Stimulated activated CD8-positive, alpha-beta memory T cell treated with anti-CD3 and anti-CD28 coated beads, Interleukin-12 subunit alpha, Interleukin-12 subunit beta, amount 100 ng/mL, for 24 hours (primary cell): Measurements from ENCODE around the gene CNTN4.

Experiments used
- DNase-seq: peaks from one replicate; pipeline ENCODE4 v3.0.0-alpha.2; 2020; ENCODE audit errors: extremely low read depth

CNTN4 gene

DNA sequence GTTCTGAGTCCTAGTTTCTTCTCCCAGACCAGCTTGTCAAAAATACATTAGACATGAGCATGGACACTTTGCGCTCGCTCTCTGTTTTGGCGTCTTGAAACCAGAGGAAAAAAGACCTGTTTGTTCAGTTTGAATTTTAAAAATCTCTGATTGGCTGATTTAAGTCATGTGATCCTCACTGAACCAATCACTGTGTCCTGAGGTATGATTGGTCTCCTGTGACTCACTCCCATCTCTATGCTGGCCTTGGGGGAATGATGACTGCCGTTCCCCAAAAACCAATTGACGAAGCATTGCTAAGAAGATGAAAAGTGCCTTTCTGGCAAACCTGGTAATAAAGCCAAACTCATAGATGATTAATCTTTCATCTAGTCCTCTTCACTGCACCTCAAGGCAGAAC is 755.0 kb downstream of the CNTN4 start:
- DNase-seq = no peak

DNA sequence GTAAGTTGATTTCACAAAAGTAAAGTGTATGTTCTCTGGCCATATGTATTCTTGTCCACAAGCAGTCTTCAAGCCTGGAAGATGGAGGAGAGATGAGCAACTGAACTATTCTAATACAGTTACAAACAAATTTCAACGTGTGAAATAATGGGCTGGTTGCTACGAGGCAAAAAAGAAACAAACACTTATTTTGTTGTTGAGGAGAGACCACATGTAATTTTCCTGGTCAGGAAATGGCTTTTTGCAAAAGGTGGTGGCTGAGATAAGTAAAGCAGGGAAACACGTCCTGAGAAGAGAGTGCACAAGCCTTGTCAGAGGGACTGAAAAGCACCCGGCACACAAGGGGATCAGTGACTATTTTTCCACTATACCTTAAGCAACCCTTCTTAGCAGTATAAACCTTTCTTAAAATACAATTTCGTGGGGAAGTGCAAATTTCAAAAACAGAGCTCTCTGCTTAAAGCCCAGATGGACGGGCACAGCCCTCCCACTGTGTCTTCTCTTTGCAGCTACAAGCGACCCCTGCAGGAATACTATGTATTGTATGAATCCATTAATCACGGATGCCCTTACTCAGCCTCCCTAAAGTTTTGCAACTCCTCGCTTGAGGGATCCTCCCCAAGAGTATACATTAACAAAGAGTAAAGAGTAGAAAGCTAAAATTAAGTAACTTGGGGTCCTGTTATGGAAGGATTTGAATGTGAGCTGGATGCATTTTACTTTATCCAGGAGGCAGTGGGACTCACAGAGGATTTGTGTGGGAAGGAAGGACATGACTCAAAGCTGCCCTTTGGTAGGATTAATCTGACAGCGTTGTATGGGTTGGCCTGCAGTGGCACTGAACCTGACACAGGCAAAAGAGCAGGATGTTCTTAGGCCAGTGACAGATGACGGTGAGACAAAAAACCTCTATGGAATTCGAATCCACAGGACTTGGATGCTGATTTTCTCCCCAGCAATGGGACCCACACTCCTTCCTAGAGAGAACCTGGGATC is 757.8 kb downstream of the CNTN4 start:
- no peak for DNase-seq

DNA sequence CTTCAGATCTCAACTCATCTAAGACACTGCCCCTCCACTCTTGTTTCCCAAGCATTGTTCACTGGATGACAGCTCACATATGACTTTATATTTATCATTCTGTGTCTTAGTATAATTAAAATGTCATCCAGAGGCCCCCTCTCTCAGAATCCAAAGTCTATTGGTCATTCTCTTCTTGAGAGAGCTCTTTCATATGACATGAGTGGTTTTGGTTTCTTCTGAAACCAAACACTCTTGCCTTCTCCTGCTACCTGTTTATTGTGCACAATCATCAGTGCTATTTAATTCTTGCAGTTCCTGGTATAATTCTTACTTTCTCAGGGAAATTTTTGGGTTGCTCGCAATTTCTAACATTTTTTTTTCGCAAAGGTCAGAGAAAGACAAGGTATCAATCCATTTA is 762.0 kb downstream of the CNTN4 start:
- no peak for DNase-seq

DNA sequence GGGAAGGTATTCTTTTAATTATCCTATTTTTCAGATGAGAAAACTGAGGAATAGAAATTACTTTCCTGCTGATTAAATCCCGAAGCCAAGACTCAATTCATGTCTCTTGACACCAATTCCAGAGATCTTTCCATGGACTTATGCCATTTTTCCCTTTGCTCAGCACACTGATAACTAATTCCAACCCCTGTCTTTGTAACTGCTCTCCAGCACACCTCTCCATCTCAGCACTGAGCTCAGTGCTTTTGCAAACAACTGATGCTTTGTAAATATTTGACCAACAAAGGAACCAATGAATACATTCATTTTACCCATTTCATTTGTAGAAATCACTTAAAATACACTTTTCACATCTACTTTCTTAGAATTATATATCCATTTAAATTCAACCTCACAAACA is 762.5 kb downstream of the CNTN4 start:
- DNase-seq = no peak

DNA sequence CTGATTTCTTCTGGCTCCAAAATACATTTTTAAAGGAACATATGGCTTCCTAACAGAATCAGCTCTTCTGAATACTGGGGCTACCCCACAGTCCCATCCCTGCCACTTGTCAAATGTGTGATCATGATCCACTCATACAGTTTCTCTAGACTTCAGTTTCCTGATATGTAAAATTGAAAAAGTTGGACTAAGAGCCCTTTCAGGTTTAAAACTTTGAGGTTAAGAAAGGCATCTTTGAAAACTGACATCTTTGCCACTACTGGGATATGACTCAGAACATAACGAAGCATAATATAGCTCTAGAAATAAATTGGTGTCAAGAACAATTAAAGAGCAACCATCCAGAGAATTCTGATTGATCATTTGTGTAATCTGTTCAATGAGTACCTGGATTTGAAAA is 763.3 kb downstream of the CNTN4 start:
- DNase-seq = no peak

DNA sequence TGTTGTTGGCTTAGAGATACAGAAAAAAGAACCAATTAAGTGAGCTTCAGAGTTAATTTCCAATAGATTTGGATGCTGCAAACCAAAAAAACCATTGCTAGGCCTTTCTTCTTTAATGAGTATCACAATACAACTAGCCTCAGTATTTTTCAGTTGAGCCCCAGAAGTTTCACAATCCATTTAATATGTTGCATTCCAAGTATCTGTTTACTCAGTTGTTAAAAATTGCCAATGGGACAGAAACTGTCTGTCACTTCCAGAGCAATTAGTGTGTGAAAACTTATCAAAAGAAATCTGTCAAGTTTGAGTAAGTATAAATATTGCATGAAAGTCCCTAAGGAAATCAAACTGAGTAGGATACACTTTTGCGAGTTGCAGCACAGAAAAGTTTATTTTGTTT is 763.7 kb downstream of the CNTN4 start:
- no peak for DNase-seq

DNA sequence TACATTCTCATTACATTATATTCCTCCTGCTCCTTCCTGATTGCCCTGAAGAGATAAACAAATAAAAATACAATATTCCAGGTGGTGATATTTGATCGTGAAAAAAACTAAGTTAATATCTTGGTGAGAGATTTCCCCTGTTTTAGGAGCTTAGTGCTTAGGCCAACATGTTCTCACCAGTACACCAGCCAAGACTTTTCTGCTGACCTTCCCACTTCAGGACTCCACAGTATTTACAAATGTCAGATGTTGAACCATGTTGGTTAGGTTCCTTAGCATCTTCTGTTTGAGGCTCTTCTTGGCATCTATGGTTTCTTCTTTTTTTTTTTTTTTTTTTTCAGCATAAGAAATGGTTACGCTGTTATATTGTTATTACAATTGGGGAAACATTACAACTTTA is 764.5 kb downstream of the CNTN4 start:
- DNase-seq = no peak

DNA sequence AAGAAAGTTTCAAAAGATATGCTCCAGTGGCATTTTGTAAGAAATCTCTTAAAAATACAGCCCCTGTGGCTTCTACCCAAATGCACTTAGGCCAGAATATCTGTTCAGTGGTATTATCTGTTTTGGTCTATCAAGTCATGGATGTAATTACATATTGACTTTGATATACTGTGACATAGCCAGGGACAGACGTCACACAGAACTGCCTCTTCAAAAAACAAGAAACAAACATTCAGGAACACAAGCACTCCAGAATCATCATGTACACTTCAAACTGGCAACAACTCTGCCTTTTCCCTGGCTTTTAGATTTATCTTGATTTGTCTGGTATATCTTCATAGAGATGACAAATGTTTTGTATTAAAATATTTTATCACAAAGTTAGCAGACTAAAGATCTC is 771.2 kb downstream of the CNTN4 start:
- no peak for DNase-seq

DNA sequence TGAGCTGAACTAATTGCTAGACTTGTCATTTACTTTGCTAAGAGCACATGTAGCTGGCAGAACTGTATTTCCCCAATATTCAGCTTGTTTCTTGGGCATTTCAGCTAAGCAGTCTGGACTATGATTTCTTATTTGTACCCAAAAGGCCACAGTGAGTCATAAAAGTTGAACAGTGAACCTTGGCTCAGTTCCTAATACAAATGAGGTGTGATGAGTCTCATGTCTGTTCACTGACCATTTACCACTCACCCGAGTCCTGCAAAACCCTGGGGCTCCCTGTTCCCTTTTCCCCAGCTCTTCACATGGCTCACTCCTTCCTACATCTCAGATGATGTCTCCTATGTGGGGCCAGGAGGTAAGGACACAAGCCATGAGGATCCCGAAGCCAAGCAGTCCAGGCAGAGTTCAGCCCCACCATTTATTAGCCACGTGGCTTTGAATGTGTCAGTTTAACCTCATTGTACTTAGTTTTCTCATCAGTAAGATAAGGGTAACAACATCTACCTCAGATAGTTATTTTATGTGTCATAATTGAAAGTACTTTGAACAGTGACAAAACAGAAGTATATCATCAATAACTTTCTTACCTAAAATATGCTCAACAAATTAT is 772.2 kb downstream of the CNTN4 start:
- no peak for DNase-seq

DNA sequence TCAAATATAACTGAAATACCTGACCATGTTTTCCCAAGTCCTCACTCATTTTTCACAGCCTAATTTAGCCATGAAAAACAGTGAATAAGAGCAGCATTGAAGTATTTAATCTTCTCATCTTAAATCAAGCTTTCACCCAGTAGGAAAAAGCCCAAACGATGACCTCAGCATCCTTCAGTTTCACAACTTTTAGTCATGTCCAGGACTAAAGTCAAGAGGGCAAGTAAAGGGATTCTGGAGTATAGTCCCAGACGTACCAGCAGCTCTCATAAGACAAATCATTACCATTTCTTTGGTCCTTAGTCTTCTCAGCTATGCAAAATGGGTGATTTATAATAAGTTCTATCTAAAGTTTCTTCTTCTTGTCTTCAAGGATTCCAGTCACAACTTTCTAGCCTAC is 774.2 kb downstream of the CNTN4 start:
- DNase-seq = no peak

DNA sequence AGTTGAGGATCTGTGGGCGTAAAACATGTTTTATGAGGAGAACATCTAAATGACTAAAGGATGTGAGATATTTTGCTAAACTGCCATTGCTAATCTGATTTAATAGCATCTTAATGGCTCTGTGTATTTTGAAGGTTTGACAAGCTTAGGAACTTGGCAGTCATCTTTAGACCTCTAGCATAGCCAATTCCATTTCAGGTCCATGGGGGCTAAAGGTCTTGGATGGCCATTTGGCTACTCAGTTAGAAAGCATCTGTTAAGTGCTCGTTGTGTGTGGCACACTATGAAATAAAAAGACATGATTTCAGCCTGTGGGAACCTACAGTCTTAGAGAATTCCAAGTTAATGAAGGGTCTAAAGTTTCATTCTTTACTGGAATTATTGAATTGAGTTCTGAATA is 775.3 kb downstream of the CNTN4 start:
- DNase-seq = no peak

DNA sequence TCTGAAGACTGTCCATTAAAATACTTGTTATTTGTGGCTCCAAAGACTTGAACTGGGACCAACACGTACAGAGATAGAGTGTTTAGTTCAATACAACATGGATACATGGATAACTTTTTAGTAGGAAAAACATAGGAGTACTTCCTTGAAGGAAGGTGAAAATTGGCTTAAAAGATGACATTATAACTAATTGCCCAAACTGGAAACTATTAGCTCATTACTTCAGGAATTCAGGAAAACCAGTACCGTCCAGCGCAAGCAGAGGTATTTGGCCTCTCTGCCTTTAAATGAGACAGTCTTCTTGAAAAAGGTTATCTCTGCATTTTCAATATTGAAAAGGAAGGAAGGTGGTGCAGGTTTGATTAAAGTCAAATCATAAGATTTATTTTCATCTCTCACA is 777.0 kb downstream of the CNTN4 start:
- no peak for DNase-seq

DNA sequence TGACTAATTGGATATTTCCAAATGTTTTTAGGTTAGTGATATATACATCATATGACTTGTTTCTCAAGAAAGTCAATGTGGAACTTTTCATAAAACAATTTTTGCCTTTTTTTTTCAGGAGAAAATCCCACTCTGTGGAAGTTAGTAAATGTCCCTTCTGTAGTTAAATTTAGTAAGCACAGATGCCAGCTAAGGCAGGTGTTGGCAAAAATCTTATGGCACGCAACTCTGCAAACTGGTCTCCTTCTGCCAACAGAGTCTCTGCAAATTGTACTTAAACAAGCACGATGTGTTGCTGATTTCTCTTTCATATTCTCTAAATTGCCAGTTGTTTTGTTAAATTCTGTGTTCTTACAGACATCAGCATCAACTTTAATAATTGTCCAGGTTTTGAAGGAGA is 777.7 kb downstream of the CNTN4 start:
- DNase-seq = no peak

DNA sequence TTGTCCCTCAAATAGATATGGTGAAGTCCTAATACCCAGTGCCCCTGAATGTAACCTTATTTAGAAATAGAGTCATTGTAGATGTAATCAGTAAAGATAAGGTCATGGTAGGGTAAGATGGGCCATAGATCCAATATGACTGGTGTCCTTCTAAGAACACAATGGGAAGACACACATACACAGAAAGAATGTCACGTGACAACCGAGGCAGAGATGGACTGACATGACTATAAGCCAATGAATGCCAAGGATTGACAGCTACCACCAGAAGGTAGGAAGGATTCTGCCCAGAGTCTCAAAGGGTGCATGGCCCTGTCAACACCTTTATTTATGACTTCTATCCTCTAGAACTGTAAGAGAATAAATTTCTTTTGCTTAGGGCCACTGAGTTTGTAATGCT is 780.4 kb downstream of the CNTN4 start:
- no peak for DNase-seq

DNA sequence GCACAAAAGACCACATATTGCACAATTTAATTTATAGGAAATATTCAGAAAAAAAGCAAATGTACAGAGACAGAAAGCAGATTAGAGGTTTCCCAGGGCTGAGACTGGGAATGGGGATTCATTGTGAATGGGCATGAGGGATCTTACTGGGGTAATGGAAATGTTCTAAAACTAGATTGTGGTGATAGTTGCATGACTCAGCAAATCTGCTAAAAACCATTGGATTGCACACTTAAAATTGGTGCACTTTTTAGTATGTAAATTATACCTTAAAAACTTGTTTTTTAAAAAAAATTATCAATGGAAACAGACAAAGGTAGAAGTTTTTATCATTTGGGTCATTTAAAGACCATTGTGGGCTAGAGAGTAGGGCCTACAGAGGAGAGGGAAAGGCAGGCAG is 780.9 kb downstream of the CNTN4 start:
- no peak for DNase-seq

DNA sequence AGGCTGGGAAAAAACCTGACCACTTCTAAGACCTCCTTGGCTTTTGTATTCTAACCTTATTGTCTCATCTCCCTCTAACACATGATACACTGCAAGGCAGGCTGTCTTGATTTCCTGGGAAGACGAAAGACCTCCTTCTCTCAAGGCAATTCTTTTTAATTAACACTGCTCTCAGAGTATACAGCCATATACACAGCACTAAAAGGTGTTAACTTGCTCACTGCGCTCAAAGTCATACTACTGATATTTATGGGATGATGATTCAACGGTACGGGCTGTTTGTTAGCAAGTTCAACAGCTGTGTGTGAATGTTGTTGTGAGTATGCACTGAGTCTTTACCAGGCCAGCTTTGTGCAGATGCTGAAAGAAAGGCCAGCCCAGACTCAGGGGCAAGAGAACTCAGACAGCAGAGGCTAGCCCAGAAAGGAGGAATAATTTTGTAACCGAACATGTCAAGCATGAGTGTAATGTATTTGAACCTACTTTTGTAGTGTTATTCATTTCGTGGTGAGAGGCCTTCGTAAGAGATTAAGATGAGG is 781.6 kb downstream of the CNTN4 start:
- DNase-seq = no peak

DNA sequence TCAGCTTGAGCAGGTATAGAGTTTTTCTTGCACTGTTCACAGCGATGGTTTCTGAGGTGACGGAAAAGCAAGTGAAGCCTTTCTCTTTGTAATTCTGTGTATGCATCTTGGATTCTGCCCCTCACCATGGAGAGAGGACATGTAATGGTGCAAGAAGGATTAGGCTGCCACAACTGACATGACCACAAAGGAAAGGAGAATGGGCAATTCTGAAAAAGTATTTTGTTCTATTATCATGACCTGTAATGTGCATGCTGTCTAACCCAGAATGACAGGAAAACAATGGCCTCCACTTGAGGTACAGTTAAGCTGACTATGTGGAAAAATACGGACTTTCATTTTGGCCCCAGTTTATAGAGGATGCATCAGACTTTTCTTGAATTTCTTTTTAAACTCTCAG is 784.6 kb downstream of the CNTN4 start:
- no peak for DNase-seq

DNA sequence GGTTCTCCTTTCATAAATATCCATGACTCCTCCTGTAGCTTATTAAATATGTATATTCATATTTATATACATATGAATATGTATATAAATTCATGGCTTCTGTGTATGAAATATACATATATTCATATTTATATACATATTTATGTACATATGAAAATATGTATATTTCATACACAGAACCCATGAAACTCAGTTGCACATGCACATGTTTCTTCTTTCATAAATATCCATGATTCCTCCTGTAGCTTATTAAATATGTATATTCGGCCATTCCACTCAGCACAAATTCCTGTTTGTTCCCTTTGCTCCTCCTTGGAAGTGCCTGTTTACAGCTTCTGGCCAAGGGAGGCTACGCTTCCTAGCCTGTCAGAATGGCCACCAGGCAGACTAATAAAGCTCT is 789.9 kb downstream of the CNTN4 start:
- no peak for DNase-seq

DNA sequence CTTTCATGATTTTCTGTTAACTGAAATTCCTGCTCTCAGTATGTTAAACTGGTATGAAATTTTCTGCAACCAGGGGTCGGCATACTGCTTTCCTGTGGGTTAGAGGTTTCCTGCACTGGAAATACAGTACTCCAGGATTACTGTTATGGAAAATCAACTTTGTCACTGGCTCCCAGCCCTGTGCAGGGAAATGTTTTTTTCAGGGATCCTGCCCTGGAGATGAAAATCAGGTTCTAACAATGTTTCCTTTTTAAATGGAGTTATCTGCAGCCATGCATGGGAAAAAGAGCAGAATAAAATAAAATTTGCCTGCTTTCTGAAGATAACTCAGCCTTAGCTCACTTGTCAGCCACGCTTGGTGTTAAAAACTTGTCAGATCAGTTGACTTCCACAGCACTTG is 791.1 kb downstream of the CNTN4 start:
- DNase-seq = no peak

DNA sequence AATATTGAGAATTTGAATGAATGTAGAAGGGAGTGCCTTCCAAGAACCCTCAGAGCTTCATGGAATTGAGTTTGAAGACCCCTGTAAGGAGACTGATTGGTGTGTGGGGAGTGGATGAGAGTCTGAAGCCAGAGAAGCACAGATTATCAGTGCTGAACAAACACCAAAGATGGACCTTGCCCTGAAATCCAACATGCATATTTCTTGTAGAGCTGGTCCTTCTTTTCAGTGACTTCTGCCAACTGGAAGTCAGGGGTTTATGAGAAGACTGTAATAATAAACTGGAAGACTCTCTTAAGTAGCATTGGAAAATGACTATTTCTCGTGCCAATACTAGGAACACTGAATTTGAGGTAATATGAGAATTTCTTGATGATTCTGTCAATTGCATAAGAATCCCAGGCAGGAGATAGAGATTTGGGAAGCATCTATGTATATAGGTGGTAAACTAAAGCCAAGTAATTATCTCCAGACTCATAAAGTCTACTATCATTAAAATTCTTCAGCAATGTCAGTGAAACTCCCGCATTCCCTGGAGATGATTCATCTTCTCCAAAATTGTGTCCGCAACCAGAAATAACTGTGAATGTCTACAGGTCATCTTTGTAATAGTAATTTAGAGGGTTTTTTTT is 797.8 kb downstream of the CNTN4 start:
- DNase-seq = no peak

DNA sequence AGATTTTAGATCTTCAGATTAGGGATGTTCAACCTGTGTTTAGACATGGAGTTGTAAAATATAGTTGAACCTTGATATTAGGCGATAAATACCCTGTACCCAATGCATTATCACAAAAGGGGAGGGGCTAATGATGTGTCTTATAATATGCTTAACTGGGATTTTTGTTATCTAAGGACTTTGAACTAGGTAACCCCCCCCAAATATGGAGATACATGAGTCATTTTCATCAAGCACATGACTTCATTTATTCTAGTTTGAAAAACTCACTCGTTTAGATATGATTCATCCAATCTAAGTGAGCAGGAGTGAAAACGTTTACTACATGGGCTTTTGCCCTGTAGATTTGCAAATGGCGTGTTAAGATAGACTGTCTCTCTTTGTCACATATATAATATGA is 799.2 kb downstream of the CNTN4 start:
- DNase-seq = no peak

DNA sequence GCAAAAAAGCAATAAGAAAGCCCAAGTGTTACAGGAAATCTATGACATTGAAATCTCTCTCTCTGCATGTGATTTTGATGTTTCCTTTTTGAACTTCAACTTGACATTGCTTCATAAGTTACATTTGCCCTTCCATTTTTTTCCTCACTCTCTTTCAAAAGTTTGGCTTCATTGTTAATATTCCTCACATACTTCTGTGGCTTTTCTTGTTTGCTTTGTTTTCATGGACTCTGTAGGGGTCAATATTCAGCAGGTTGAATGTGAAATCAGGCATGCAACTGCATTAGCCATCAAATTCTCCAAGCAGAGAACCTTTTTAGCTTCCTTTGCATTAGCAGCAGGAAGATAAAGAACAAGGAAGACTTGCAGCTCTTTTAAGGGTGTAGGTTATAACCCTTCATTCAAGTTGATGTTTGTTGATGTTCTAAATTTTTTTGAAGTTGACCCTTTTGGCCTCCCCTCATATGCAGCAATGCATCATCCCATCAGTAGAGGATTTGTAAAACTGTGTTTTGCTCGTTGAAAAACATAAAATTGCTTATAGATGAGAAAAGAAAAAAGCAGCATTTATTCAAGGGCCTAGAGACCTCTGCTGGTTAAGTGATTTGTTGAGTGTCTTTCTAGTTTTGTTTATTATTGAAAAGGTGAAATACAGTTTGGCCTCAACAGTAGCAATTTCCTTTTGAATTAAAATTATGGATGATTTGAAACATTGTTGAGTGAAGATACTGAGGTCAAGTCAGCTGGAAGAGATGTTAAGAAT is 800.1 kb downstream of the CNTN4 start:
- no peak for DNase-seq
